Tongue (tissue), 2 donors: ENCODE data around the gene FERMT2. TPM values are rescaled to one million over a fixed set of nuclear protein-coding genes. Genes with fewer than 3 reads are reported as not detected.
"Not testable (repeated sequence)": the region's sequence is repeated elsewhere in the genome, so short reads cannot be mapped to it uniquely, and the experiment has no call there.

Experiments
- DNase-seq: peaks from one replicate; pipeline ENCODE4 v3.0.0-alpha.2; 2015
- total RNA-seq: library from RNA; depleted of rRNA; stranded (reverse); fragments of >200 nt; gene quantifications from one replicate; pipeline ENCODE4 v1.2.3, GENCODE V29; 2014

FERMT2 gene
- total RNA-seq, 1 donor from 2014 or later: 124 TPM

DNA sequence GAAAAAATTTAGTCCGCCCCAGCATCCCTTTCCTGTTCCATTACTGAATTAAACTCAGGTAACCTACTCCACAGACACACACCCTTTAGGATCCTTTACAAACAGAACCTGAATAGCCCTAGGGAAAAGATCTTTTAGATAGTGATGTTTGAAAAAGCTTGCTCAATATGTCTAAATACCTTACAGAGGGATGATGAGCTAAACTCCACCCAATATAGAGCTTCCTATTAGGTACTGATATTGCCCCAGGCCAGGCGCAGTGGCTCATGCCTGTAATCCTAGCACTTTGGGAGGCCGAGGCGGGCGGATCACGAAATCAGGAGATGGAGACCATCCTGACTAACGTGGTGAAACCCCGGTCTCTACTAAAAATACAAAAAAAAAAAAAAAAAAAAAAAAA, 50.1 kb downstream of the FERMT2 start:
- no peak for DNase-seq

DNA sequence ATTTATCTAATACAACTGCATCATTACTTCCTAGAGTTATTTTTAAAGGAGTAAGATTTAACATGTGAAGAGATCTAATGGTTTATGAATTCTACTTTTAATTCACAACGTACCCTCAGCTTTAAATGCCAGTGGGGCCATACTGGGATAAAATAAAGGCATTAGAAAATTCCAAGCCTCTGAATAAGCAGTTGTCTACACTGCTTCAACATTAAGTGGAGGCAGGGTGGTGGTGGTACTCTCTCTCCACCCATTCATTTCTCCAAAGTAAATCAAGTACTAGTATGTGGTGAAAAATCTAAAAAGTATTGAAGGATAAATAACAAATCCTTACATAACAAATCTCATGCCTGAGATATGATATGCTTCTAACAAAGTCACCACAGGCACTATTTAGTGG, 52.4 kb downstream of the FERMT2 start:
- DNase-seq: no peak

DNA sequence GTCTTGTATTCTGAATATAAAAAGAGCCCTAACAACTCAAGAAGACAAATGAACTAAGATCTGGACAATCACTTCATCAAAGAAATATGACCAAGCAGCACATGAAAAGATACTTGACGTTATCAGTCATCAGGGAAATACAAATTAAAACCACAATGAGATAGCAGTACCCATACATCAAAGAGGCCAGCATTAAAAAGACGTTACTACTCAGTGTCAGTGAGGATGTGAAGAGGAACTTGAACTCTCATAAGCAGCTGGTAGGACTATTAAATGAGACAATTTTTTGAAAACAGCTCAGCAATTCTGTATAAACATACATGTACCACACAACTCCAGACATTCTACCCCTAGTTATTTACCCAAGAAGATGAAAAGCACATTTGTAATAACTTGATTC, 55.9 kb downstream of the FERMT2 start:
- DNase-seq: no peak

DNA sequence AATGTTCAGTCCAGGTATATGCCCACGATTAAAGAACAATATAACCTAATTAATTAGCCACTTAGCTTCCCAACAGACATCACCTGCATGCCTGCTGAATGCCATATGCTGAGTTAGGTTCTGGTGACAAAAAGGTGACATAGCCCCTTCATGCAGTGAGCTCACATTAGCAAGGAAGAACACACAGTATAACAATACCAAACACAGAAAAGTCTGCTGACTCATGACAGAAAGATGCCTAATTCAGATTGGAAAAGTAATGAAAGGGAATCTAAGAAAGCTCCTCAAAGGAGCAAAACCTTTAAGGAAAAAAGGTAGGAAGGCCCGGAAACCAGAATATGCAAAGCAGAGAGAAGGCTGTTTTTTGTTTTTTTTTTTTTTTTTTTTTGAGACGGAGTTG, 59.0 kb downstream of the FERMT2 start:
- DNase-seq: no peak

DNA sequence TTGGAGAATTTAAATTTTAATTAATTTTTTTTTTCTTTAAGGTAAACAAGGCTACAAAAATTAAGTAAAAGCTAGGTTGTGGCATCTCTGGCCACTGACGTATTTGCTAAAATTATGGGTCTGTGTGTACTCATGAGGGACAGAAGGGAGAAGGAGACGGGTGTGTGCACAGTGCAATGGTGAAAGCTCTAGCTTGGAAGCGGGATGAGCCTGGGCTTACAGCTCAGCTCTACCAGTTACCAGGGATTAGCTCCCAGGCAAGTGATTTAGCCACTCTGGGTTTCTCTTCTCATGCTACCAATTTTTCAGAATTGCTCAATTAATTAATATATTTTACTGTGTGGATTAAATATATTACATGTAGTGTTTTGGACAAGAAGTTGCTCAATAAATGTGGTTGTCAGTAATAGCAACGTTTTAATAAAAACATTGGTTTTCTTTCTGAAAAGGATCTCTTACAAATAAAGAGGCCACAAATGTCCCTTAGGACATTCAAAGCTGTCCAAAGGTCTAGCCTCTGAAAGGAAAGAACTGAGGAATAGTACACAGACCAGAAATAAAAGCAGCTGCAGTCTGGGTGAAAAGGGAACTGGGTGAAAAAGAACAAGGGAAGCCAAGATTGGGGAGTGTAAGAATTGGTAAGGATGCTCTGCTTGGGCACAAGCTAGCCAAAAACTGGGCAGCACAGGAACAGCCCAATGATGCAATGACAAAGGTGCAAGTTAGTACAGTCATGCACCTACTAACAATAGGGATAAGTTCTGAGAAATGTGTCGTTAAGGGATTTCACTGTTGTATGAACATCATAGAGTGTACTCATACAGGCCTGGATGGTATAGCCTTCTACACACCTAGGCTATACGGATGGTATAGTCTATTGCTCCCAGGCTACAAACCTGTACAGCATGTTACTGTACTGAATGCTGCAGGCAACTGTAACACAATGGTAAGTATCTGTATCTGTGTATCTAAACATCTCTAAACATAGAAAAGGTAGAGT, 61.7 kb downstream of the FERMT2 start:
- no peak for DNase-seq

DNA sequence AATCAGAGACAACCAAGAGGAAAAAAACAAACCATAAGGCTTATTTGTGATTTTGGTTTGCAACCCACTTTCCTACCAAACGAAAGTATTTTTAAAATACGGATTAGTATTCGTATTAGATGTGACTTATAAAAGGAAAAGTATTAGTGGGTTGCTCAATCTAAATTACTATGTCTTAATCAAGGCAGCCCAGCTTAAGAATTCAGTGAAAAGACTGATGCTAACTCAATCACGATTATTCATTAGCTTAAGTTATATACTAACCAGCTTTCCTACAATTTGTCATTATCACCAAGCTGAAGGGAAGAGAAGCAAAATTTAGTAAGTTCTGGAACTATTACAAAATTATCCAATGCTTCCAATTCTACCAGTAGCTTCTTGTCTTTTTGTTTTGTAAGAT, 62.7 kb downstream of the FERMT2 start:
- DNase-seq: no peak

DNA sequence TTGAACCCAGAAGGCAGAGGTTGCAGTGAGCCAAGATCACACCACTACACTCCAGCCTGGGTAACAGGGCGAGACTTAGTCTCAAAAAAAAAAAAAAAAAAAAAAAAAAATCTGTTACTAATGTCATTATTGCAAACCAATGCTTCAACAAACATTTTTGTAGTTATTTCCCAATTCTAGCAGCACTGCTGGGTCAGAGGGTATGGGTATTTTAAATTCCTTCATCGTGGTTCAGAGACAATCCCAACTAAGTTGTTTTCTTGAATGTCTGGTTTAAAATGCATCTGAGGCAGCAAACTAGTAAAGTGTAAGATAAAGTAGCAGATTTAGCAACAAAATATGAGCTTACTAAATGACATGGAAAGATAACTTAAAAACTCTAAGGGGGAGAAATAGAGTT, 65.6 kb downstream of the FERMT2 start:
- no peak for DNase-seq

DNA sequence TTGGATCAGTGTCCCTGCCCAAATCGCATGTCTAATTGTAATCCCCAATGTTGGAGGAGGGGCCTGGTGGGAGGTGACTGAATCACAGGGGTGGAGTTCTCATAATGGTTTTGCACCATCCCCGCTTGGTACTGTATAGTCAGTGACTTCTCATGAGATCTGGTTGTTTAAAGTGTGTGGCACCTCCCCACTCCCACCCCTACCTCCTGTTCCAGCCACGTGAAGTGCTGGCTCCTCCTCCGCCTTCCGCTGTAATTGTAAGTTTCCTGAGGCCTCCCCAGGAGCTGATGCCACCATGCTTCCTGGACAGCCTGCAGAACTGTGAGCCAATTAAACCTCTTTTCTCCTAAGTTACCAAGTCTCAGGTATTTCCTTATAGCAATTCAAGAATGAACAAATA, 67.2 kb downstream of the FERMT2 start:
- DNase-seq: no peak

DNA sequence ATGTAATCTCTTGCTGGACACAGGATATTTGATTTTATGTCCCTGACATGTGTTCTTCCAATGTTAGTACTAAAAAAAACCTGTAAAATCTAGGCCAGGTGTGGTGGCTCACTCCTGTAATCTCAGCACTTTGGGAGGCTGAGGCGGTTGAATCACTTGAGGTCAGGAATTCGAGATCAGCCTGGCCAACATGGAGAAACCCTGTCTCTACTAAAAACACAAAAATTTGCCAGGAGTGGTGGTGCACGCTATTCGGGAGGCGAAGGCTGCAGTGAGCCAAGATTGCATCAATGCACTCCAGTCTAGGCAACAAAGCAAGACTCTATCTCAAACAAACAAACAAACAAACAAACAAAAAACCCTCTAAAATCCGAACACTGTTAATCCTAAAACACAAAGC, 68.0 kb downstream of the FERMT2 start:
- no peak for DNase-seq

DNA sequence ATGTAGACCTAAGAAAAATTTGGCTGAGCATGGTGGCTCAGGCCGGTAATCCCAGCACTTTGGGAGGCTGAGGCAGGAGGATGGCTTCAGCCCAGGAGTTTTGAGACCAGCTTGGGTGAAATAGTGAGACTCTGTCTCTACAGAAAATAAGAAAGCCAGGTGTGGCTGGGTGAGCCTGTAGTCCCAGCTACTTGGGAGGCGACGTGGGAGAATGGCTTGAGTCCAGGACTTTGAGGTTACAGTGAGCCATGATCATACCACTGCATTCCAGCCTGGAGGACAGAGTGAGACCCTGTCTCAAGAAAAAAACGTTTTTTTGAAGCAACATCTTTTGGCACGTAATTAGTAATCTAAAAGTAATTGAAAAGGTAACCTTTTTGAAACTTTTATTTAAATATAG, 70.9 kb downstream of the FERMT2 start:
- no peak for DNase-seq

DNA sequence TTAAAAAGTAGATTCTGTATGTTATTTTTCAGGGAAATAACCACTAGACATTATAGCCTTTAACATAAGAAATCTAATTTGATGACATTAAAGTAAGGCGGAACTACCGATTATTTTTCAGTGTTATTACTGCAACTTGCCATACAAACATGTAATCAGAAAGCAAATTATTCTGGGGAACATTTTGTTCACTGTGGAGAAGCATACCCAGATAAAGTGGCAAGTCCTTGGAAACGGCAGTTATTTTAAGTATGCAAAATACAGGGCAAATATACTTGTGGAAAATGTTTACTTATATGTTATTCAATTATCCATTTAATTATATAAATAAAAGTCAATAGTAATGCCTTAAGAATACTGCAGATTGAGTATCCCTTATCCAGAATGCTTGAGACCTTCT, 71.9 kb downstream of the FERMT2 start:
- no peak for DNase-seq

DNA sequence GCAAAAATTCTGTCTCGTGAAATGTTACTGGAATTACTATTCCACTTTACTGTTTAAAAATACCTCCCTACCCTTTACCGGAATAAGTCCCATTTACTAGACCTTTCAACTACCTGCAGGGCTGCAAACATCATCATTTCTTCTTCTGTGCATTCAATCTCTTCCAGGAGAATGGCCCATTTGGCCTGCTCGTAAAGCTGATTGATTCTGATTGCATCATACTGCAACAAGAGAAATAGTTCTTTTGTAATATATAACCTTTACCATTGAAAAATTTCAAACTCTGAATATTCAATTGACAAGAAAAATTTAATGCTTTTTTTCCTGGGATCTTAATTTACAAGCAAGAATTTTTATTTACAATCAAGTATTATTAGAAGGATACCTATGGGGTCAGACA, 72.4 kb downstream of the FERMT2 start:
- no peak for DNase-seq

DNA sequence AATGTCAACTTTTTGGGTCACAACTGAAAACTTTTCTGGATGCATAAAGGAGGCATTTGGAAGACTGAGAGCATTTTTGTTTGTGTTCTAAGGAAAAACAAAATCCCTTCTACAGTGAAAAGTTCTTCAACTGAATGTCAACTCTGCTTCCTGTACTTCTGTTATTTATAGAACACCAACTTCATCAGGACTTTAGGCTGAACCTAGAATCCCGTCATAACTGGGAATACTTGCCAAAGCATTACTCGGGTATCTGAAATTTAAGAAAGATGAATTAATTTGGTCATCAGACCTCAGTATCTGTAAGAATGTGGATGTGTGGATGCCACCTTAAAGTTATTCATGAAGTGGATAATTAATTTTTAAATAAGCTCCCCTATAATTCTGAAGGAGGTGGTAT, 73.2 kb downstream of the FERMT2 start:
- DNase-seq: no peak

DNA sequence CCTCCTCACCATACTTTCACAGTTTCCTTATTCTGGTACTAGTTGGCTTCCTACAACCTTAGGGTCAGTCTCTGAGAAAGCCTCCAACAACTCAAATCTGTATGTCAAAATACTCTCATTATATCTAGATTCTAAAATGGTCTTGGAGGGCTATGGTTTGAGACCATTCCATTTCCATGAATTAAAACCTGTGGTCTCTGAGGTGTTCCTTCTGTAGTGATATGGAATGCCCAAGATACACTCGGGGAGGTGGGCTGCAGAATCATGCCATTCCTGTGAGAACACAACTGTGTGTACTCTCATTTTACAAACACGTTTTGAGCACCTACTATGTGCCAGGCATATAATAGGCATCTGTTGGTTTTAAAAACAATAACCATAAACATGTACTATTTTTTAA, 74.0 kb downstream of the FERMT2 start:
- DNase-seq: no peak

DNA sequence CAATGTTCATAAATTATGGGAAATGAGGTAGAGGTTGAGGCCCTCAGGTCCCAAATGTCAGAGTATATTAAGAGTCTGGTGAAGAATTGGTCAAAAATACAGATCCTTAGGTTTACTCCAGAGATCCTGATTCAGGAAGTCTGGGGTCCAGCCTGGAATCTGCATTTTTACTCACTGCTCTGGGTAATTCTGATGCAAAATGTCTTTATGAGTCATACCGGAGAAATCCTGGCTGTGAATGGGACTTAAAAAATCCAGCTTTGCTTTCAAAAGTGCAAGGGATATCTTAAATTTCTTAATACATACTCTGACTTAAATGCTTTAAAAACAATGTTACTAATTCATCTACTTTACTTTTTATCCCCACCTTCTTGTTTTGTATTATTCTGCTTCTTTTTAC, 74.5 kb downstream of the FERMT2 start:
- no peak for DNase-seq

DNA sequence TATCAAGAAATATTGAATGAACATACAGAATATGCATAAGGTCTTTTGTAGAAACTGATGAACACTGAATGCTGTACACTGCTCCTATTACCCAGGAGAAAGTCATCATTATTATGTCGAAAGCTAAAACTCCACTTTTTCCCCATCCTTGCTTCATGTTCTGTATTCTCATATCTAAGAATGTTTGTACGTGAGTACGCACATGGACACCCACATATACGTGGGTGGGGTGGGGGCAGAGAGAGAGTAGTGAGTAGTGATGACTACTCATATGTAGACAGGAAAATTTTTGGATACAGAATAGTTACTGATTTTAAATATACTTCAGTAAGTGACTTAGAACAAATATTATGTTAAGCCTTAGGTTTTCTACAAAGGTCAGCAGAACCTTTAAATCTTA, 75.1 kb downstream of the FERMT2 start:
- DNase-seq: no peak

DNA sequence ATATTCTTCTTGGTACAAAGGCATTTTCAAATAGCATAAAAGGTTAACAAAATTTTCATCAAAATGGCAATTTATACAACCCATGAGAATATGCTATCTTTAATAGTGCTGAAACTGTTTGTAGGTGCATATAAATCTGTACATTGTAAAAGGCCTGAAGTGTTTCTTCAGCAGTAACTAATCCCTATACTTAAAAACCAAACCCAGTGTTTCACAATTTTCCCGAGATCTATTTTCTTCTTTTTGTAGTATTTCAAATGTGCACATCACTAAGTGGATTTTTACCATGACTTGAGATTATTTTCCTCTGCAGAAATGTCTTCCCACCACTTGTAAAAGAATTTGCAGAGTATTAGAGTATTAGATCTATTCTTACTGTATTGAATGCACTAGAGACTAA, 76.5 kb downstream of the FERMT2 start:
- no peak for DNase-seq

DNA sequence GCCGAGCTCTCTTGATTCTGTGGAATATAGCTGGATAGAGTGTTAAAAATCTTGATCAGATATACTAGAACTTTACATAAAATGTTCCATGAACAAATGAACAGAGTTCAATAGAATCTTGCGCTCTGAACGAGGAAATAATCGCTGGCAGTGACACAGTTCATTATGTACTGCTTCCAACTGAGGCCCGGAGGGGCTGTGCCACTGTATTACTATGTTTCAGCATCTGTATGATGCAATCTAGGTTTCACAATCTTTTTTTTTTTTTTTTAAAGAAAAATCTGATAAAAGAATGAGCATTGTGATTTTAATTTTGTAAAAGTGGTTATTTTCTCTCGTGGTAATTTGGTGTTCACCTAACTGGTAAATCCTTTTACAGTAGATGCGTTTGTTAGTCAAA, 77.2 kb downstream of the FERMT2 start:
- DNase-seq: no peak

DNA sequence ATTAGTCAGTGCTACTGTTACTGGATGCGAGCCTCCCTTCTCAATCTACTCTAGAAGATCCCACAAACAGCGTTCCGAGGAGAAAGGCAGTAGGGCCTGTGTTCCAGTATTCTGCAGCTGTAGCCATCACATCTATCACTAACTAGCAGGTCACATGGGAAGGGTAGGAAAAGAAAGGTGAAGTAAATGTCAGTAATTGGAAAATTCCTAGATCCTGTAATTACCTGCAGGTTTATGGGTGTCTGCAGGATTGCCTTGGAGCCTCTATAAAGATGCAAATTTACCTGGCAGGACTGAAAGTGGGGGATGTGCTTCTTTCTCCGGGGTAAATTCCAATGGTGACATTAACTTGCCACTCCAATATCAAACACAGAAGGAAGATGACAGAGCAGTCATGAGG, 77.8 kb downstream of the FERMT2 start:
- DNase-seq: no peak

DNA sequence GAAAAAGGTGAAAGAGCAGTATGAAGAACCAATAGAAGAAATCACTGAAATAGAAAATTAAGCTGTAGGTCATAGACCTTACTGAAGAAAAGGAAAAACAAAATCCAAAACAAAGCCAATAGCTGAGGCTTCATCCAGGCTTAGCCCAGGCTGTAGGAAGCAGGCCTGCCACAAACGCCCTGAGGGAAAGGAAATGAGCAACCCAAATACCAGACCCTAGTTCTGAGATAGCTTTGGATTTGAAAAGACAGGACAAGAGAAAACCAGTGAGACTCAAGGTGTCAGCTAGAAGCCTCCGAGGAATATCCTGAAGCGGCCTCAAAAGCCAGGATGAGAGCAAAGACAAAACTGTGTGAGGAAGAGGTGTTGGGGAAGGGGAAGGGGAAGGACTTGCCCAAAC, 79.2 kb downstream of the FERMT2 start:
- DNase-seq: no peak

DNA sequence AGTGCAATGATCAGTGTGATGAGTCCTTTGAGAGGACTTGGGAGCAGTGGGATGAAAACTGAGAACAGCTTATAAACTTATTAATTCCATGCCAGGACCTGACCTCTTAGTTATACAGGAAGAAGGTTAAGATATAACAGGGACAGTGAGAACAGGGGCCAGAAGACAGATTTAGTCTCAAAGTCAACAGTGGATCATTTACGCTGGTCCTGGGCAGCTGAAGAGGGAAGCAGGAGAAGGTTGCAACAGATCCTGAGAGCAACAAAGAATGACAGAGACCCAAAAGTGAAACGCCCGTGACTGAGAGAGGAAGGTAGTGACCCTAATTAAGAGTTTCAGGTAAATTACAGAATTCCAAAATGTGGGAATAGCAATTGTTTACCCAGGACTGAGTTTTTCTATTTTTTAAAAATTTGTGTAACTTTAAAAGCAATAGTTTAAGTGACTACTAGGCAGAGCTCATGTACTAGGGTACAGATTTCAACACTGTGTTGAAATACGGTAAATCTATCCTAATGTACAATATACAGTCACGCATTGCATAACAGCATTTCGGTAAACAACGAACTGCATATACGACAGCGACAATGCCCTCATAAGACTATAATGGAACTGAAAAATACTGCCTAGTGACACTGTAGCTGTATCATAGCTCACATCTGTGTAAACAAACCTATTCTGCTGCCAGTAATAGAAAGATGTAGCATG, 81.8 kb downstream of the FERMT2 start:
- DNase-seq: no peak

DNA sequence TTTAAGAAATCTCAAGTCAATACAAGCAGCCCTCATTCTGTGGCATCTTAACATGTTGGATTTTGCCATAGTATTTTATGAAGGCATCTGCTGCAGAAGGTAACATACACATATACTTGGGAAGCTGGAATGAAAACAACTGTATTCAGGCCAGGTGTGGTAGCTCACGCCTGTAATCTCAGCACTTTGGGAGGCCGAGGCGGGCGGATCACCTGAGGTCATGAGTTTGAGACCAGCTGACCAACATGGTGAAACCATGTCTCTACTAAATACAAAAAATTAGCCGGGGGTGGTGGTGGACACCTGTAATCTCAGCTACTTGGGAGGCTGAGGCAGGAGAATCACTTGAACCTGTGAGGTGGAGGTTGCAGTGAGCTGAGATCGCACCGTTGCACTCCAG, 86.0 kb downstream of the FERMT2 start:
- not testable (repeated sequence) for DNase-seq

DNA sequence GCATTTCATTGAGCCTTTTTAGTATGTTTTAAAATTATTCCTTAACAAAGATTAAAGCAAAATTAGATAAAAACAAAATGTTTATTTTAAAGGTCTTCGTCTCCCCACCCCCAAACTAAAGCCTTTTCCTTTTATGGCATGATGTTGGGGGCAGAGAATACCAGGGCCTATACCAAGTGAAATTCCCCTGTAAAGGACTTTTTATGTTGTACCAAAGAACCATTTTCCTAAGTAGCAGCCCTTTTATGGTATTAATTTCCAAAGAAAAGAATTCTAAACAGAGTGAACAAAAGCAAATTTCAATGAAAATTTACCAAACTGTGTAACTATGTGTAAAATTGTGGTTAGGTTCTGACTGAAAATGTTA, 87.5 kb downstream of the FERMT2 start:
- DNase-seq: no peak
